Endometrial microvascular endothelial cells (primary cell): ENCODE measurements around the gene OSBPL1A. TPM values are rescaled to one million over a fixed set of nuclear protein-coding genes. Genes with fewer than 3 reads are reported as not detected.
"Not testable (repeated sequence)": the region's sequence is repeated elsewhere in the genome, so short reads cannot be mapped to it uniquely, and the experiment has no call there.

ENCODE experiments used
- in situ Hi-C: cut with HindIII; loops from 2 replicates; pipeline ENCODE4 v1.10.0; 2017; ENCODE audit warnings: low sequenced_read_pairs, low pct_unique_long_range_greater_than_20kb; ENCODE audit errors: inconsistent ontology term
- total RNA-seq: library from RNA; depleted of rRNA; stranded (reverse); fragments of >200 nt; gene quantifications from one replicate; pipeline ENCODE4 v1.2.3, GENCODE V29; 2015; ENCODE audit errors: inconsistent ontology term

OSBPL1A gene
- total RNA-seq, 1 donor from 2014 or later: 24.6 TPM

DNA sequence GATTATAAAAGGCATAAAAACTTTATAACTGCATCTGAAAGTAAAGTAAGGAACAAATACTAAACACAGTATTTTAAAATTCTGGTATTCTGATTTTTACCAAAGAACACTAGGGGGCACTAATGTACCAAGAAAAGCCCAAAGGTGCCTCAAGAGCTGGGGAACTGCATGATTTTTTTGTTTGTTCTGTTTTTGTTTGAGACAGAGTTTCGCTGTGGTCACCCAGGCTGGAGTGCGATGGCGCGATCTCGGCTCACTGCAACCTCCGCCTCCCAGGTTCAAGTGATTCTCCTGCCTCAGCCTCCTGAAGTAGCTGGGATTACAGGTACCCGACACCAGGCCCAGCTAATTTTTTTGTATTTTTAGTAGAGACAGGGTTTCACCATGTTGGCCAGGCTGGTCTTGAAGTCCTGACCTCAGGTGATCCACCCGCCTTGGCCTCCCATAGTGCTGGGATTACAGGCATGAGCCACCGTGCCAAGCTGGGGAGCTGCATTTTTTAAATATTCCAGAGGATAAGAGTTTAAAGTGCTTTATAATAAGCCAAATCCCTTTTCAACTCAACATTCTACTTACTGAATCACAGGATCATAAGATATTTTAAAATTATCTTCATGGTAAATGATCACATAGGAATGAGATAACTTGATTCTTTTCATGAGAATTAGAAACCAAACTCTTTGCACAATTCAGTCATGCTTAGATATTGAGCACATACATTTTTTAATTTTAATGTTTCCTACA is 37.7 kb downstream of the OSBPL1A start:
- in situ Hi-C loops: not testable (repeated sequence)

DNA sequence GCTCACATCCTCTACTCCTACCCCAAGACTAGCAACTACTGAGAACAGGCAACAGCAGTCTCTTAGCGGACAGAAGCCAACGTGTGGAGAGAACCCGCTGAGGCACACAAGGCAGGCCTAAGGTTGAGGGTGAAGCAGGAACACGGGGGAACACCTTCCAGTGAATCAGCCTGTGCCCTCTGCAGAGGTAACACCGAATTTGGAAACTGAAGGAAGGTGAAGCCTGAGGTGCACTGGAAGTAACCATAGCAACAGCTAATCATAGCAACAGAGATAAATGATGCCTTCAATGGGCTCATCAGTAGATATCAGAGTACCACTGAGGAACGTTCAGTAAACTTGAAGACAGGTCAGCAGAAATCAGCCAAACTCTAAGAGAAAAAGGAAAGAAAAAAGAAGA is 43.3 kb downstream of the OSBPL1A start:
- in situ Hi-C loops: no loop called here

DNA sequence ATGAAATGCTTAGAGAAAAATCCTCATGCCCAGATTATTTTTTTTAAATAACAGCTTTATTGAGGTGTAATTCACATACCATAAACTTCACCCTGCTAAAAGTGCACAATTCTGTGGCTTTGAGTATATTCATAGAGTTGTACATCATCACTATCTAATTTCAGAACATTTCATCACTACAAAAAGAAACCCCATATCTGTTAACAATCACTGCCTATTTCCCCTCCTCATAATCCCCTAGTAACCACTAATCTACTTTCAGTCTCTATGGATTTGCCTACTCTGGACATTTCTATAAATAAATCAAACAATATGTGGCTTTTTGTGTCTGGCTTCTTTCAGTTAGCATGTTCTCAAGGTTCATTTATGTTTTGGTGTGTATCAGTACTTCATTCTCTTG is 51.4 kb downstream of the OSBPL1A start:
- in situ Hi-C loops: no loop called here

DNA sequence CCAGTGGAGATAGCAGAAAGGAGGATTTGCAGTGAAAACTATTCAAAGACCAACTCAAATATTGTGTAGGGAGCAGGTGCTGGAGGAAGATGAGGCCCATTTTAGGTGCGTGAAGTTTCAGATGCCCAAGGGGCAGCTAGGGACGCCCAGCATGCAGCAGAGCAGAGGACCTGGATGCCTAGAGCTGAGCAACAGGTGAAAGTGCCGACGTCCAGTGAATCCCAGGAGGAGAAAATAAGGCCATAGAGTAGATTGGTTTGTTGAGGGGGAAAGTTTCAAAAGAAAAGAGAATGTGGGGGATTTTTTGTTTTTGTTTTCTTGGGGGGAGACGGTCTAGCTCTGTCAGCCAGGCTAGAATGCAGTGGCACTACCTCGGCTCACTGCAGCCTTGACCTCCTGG is 53.1 kb downstream of the OSBPL1A start:
- in situ Hi-C loops: no loop called here

DNA sequence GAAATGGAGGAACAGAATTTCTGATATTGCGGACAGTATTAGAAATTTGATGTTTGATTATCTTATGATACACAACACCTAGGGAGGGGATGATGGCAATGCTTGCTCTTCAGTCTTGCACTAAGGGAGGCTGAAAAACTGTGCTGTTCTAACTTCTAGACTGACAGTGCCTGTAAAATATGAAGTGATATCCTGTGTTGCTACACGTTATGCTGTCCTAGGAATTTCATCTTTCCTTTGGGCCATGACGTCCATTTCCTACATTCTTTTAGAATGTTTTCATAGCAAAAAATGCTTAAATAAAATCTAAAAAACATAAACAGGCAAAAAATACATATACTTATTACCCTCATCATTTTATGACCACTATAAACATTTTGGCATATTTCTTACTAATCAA is 55.3 kb downstream of the OSBPL1A start:
- in situ Hi-C loops: no loop called here

DNA sequence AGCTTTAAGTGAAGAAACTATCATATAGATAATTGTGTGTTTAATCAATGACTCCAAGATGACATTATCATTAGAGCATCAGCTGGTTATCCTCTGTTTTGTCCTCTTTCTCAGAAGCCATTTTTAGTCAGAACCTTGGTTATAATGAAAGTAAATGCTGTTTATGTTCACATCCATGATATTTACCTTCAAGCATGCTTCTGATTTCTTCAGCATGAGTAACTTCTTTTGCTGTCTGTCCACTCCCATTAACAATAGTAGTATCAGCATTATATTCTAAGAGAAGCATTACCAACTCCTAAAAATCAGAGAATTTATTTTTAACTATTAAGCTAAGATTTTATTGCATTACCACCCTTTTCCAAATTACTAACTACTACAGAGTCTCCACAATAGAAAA is 56.3 kb downstream of the OSBPL1A start:
- in situ Hi-C loops: no loop called here

DNA sequence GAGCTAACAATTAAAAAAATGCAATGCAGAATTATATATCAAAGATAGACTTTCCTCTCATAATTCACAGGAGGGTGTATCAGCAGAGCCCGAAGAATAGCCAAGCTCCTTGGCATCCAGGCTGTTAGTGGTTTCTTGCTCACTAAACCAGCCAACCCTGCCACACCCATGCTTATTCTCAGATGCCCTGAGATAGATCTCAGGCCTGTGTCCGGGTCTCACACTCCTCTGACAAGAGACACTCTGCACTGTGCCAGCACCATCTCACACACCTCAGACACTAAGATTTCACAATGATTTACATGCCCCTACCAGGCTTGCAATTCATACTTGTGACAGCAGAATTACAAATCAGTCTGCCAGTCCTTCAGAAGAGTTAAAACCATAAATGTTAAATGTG is 64.5 kb downstream of the OSBPL1A start:
- in situ Hi-C loops: no loop called here

DNA sequence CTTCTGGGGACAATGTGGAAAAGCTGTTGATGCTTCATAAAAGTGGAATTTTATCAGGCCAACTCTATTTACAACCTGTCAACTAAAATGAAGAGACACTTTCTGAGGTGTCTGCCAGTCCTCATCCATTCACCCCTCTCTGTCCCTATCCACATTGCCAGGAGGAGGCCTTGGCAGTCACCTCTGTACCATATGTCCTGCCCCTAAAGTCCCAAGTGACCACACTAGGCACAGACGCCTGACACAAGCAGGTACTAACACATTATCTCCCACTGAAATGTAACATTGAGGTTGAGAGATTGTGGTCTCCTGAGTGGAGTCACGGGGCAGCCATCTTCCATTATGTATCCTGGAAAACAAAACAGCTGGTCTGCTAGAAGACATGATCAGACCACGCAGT is 71.4 kb downstream of the OSBPL1A start:
- in situ Hi-C loops: no loop called here

DNA sequence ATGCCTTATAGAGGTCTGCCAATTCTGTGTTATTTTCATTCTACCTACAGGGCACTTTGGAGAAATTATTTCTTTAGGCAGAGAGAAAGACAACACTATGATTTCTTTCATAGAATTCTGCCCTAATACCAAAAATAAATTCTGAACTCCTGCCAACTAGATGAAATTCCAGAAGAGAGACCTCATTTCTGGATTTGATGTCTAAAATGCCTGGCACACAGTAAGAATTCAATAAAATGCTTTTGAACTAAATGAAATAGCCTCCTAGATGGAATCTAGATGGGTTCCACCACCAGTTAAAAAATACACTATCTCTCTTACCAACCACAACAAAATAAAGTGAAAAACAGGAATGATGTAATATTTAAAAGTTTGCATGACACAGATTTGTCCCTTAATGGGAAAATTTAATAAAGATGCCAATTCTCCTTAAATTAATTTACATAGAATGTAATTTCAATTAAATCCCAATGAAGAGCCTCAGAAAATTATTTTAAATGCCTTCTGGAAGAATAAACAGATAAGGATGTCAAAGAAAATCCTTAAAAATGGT is 75.0 kb downstream of the OSBPL1A start:
- in situ Hi-C loops: no loop called here

DNA sequence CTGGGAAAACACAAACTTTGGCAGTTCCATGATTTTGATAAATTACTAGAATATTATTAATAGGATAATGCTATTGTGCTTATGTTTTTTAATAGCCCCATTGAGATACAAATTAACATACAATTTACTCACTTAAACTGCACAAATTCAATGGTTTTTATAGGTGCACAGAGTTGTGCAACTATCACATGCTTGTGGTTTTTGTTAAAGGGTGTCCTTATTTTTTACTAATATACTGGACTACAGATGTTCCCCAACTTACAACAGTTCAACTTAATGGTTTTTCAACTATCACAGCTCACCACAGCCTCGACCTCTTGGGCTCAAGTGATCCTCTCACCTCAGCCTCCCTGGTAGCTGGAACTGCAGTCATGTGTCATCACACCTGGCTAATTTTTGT is 76.6 kb downstream of the OSBPL1A start:
- in situ Hi-C loops: no loop called here

DNA sequence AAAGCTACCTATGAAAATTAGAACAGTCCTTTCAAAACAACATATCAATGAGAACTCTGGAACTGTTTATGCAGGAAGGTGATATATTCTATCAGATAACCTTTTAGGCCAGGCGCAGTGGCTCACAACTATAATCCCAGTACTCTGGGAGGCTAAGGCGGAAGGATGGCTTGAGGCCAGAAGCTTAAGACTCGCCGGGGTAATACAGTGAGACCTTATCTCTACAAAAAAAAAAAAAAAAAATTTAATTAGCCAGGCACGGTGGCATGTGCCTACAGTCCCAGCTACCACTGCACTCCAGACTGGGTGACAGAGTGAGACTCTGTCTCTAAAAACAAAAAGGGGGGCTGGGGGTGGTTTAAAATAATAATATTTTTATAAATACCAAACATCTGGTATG is 77.9 kb downstream of the OSBPL1A start:
- in situ Hi-C loops: no loop called here

DNA sequence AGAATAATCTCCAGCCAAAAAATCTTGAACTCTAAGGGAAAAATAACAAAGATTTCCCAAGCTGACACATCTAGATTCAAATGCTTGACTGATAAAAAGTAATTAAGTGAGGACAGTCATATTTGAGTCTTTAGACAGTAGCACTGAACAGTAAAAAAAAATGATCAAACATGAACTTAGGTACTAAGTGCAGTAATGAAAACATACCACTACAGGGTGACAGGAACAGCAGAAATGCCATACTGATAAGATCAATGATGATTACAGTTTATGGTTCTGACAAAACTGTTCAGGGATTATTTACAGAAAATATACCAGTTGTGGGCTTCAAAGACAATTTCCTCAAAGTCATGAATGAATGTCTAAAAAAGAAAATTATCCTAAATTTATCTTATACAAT is 80.3 kb downstream of the OSBPL1A start:
- in situ Hi-C loops: no loop called here

DNA sequence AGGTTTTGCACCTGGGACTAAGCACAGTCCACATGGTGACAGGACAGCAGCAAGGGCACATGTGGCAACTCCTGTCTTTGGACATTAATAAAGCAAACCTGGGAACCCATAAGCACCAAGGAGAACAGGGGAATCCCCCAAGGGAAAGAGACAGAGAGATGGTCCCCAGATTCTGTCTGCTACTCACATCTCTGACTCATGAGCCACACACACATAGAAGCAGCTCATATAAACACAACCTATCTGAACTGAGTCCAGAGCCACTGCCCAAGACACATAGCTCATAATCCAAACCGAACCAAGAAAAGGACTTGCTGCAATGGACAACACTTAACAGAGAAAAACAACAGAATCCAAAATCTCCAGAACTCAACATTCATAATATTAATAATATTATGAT is 82.5 kb downstream of the OSBPL1A start:
- in situ Hi-C loops: no loop called here

DNA sequence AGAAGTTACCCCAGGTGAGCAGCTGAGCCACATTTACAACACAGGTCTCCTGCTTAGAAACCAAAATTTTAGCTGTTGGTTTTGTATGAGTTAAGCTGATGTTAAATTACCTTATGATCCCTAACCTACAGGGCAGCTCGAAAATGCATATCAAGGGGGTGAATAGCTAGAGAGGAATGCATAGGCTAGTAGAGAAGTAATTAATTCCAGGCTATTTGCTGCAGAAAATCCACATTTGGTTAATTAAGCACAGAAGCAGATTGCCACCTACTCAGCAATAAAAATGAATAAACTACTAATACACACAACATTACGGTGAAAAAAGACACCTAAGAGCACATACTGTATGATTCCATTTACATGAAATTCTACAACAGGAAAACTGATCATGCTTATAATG is 91.4 kb downstream of the OSBPL1A start:
- in situ Hi-C loops: no loop called here

DNA sequence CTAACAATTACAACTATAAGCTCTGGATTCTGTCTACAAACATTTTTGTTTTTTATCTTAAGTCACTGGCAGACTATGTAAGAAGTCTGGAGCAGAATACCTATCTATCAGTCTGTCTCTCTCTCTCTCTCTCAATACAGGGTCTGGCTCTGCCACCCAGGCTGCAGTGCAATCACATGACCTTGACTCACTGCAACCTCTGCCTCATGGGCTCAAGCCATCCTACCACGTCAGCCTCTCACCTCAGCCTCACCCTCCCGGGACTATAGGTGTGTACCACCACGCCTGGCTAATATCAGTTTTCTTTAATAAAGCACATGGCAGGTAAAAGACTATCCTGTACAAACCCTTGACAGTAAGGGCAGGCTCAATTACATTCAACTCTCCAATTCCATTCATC is 96.9 kb downstream of the OSBPL1A start:
- in situ Hi-C loops: no loop called here

DNA sequence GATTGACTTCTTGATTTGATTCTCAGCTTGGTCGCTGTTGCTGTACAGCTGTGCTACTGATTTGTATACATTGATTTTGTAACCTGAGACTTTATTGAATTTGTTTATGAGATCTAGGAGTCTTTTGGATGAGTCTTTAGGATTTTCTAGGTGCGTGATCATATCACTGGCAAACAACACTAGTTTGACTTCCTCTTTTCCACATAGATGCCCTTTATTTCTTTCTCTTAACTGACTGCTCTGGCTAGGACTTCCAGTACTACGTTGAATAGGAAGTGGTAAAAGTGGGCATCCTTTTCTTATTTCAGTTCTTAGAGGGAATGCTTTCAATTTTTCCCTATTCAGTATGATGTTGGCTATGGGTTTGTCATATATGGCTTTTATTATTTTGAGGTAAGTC is 101.3 kb downstream of the OSBPL1A start:
- in situ Hi-C loops: no loop called here

DNA sequence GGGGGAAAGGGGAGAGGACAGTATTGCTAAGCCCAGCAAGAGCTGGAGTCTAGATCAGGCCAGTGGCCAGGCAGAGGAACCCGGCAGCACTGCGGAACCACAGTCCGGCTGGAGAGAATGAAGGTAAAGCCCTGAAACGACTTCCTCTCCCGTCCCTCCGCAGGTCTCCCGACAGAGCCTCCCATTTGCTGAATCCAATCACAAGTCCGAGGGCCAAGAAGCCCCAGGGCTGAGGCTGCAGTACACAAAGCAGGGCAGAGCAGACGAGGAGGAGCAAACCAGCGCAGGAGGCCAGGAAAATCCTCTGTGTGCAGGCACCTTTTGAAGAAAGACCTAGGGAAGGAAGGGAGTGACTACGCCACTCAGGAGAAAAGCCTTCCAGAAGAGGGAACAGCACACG is 104.4 kb downstream of the OSBPL1A start:
- in situ Hi-C loops: no loop called here

DNA sequence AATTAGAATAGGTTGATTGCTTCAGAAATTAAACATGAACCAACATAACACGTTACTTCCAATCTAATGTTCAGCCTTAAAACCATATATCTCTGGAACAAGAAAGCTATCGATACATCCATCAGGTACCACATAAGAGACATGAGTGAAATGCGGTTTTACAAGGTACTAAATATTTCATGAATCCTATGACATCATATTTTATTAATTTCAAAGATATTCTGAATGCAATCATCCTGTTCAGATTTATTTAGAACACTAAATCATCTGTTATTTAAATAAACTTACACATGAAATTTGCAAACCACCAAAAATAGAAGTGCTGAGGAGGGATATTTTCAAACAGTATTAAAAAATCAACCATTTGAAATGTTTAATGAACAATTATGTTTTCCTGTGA is 119.0 kb downstream of the OSBPL1A start:
- in situ Hi-C loops: no loop called here

DNA sequence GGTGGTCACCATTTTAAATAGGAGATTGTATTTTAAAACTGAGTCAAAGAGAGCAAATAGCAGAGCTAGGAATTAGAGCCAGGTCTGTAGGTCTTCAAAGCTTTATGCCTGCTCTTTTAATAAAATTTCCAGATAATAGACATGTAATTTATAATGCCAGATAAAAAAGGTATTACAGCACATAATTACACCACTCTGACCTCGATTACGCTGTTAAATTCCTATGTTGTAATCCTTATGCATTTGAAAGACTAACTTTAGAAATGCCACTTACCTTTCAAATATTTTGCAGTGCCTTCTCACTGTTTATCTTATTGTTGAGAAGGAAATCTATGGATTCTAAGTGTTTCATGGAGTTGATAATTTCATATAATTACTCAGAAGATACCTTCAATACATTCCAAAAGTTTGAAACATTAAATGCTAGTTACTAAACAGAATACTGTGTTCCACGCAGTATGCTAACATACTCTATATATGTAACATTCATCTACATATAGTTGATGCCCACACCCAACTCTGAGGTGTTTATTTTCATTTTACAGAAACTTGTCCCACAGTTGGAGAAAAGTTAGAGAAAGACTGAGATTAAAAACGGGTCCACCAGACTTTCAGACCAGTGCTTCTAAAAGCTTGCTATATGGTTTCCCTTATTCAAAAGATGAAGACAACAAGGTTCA is 120.0 kb downstream of the OSBPL1A start:
- in situ Hi-C loops: no loop called here

DNA sequence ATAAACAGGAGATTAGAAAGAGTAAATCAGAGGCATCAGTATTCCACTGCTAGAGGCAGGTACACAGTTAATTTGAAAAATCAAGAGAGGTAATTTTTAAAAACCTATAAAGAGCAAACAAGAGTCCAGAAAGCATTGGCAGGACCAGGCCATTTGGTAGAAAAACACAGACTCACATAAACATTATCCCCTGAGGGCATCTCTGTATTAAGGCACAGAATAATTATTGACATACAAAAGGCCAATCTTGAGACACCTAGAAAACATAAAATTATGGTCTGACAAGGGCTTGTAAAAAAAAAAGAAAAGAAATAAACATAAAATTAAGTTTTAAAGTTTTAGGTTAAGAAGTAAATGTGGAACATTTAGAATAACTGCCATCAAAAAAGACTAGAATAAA is 120.6 kb downstream of the OSBPL1A start:
- in situ Hi-C loops: no loop called here
